Measurements from ENCODE around the gene EPS8L2.

Gene EPS8L2

GRCh38 chr11:704781-705645 is 1.0 kb upstream of the EPS8L2 start:
- DNase-seq = no peak

DNA sequence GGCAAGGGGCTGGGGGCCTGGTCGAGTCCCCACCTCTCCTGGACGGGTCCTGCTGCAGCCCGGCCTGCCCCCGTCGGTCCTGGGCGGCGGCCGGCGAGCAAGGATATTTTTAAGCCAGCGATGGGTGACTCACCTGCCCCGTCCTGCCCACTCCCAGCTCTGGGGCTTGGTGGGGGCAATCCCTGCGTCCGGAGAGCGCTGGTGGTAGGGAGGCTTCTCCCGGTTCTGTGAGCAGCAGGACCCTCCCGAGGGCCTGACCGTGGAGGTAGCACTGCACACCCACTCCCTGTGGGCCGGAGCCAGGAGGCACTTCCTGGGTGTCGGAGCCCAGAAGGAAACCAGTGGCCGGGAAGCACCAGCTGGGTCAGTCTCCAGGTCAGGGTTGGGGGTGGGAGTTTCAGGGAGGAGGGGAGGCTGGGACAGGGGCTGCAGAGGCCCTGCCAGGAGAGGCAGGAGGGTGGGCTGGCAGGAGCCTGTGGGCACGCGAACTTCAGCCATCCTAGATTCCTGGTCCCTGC is 467 bp downstream of the EPS8L2 start:
- no peak for DNase-seq

GRCh38 chr11:706957-707816 is 1.2 kb downstream of the EPS8L2 start:
- DNase-seq = no peak

GRCh38 chr11:707817-708420 is 1.9 kb downstream of the EPS8L2 start:
- no peak for DNase-seq

DNA sequence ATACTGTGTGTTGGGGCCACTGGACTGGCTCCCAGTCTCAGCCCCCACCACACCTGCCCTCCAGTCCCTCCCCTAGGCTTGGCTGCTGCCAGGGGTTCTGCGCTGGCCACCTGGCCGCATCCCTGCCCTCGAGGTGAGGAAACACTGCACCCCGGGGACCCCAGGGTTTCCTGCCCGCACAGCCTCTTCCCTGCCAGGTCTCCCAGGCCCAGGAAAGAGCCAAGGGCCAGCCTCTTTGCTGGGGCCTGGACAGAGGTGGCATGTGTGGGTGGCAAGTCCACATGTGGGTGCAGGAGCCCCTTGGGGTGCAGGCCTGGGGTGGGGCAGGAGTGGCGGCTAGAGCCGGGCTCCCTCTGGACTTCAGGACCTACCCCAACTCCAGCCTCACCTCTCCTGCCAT is 2.5 kb downstream of the EPS8L2 start:
- no peak for DNase-seq

DNA sequence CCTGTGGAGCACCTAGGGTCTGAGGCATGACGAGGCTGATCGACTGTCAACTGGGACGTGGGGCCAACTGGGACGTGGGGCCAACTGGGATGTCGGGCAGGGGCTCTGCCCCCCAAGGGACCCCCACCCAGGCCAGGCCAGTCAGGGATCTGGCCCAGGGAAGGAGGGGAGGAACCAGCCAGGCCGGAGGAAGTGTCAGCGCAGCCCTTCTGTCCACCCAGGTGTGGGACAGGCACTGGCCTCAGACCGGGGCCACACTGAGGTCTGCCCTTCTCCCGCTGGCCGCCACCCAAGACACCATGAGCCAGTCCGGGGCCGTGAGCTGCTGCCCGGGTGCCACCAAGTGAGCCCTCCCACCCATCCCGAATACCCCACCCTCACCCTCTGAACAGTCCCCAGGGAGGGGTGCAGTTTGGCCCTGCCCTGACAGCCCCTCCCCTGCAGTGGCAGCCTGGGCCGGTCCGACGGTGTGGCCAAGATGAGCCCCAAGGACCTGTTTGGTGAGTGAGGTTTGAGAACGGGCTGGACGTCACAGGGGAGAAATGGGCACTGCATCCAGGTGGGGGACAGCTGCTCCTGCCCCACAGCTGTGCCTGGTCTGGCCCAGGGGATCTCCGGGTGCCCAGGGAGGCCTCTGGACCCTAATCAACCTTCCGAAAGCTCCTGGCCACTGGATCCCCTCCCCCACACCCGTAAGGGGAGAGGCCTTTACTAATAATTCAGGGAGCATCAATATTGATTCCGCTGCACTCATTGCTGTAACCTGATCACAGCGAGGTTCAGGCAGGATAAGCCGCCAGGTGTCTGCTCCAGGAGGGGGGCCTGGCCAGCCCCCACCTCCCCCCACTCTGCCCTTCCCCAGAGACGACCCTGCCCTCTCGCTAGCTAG is 3.3 kb downstream of the EPS8L2 start:
- no peak for DNase-seq

GRCh38 chr11:714436-714835 is 8.4 kb downstream of the EPS8L2 start:
- DNase-seq = no peak

- no peak for DNase-seq
Observed at GRCh38 chr11:719214-720016, 13.4 kb downstream of the EPS8L2 start.

DNA sequence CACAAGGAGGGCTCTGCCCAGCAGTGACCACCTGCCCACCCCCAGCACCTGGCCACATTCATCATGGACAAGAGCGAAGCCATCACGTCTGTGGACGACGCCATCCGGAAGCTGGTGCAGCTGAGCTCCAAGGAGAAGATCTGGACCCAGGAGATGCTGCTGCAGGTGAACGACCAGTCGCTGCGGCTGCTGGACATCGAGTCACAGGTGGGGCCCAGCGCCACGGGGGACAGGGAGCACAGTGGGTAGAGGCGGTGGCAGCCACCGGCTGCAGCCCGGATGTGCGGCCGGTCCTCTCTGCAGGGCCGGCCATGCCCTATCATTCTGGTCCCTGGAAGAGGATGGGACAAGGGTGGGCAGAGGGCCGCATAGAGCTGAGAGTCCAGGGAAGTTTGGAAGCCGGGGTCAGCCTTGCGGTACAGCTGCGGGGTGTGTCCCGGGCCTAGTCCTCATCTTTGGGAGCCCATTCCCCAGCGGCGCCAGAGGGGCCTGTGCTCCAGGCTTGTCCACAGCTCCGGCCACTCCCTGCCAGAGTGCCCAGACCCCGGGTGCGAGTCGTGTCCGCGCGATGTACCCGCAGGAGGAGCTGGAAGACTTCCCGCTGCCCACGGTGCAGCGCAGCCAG is 14.1 kb downstream of the EPS8L2 start:
- no peak for DNase-seq

DNA sequence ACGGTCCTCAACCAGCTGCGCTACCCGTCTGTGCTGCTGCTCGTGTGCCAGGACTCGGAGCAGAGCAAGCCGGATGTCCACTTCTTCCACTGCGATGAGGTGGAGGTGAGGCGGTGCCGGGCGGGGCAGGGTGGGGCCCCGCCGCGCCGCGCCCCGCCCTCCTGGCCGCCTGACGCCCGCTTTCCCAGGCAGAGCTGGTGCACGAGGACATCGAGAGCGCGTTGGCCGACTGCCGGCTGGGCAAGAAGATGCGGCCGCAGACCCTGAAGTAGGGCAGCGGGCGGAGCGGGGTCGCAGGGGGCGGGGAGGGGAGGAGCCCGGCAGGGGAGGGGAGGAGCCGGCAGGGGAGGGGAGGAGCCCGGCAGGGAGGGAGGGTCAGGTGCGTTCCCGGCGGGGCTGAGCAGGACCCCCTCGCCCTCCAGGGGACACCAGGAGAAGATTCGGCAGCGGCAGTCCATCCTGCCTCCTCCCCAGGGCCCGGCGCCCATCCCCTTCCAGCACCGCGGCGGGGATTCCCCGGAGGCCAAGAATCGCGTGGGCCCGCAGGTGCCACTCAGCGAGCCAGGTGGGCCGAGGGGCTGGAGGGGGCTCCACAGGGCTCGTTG is 14.7 kb downstream of the EPS8L2 start:
- peak in 1 of 2 donors; percentile 42 for DNase-seq

- DNase-seq = no peak
Observed at GRCh38 chr11:721247-721740, 15.3 kb downstream of the EPS8L2 start.

- peak; percentile 62 to 77 for DNase-seq
Observed at GRCh38 chr11:721741-722345, 15.8 kb downstream of the EPS8L2 start.

DNA sequence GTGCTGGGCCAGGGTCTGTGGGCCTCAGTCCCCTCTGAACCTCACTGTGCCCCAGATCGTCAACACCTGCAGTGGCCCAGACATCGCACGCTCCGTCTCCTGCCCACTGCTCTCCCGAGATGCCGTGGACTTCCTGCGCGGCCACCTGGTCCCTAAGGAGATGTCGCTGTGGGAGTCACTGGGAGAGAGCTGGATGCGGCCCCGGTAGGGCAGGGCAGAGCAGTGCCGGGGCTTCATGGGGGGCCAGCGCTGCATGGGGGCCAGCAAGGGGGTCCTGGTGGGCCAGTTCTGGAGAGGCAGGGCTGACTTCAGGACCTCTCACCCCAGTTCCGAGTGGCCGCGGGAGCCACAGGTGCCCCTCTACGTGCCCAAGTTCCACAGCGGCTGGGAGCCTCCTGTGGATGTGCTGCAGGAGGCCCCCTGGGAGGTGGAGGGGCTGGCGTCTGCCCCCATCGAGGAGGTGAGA is 16.3 kb downstream of the EPS8L2 start:
- DNase-seq = no peak

GRCh38 chr11:723120-723883 is 17.3 kb downstream of the EPS8L2 start:
- DNase-seq = peak; percentile 70 to 74

GRCh38 chr11:724049-724777 is 18.2 kb downstream of the EPS8L2 start:
- no peak for DNase-seq

DNA sequence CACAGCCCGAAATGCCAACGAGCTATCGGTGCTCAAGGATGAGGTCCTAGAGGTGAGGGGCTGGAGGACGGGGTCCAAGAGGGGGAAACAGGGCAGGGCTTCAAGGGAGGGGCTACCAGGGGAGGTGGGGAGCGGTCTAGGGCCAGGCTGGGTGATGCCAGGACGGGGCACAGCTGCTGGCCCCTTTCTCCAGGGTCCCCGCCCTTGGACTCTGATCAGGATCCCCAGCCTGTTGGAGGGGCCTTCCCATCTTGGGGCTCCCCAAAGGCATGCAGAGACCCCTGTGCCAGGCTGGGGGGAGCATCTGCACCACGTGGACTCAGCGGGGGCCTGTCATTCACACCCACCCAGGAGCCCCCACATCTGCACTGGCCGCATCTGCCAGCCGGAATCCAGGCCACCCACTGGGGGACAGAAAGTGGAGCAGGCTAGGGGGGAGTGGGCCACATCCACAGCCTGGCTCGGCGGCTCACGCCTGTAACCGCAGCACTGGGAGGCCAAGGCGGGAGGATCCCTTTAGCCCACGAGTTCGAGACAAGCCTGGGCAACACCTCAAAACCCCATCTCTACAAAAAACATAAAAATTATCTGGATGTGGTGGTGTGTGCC is 18.9 kb downstream of the EPS8L2 start:
- DNase-seq = no peak

DNA sequence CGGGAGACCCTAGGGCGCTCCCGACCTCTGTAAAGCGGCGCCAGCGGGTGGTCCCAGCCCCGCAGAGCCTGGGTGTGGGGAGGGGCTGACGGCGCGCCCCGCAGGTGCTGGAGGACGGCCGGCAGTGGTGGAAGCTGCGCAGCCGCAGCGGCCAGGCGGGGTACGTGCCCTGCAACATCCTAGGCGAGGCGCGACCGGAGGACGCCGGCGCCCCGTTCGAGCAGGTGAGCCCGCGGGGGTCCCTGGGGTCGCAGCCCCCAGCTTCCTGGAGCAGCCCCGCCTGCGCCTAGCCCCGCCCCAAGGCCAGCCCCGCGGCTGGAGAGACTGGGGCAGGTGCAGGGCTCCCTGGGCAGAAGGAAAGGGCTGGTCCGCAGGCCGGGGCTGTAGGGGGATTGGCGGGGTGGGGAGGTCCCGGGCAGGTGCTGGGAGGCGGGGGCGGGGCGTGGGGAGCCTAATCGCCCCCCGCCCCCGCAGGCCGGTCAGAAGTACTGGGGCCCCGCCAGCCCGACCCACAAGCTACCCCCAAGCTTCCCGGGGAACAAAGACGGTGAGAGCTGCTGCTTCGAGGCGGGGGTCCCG is 19.7 kb downstream of the EPS8L2 start:
- no peak for DNase-seq
